Thoracic aorta (tissue), 2 donors: Measurements from ENCODE around the gene SH3PXD2A. TPM values are rescaled to one million over a fixed set of nuclear protein-coding genes. Genes with fewer than 3 reads are reported as not detected.
A peak's percentile ranks its signal among the peaks of the same experiment; 100 is the strongest.

ENCODE experiments used
- ATAC-seq: fragments of 150-250 bp; one replicate; pipeline ENCODE4 v1.8.0; 2017; ENCODE audit warnings: low read depth; ENCODE audit not compliant: insufficient number of reproducible peaks, low FRiP score
- DNase-seq: peaks from one replicate; pipeline ENCODE4 v3.0.0-alpha.2; 2020; ENCODE audit warnings: low spot score
- H3K27ac ChIP-seq, 2 donors: fragments of 200-600 bp; sonication (generic); 1 replicate in 1 of 2; 2 replicates in 1 of 2; pipeline ENCODE4 v1.5.1; 2016; ENCODE audit warnings: mild to moderate bottlenecking in 2 of 2, moderate library complexity in 2 of 2
- H3K27me3 ChIP-seq: fragments of 200-600 bp; sonication (generic); replicated peaks from 2 replicates; pipeline ENCODE4 v1.6.0; 2016; ENCODE audit warnings: mild to moderate bottlenecking; ENCODE audit not compliant: insufficient read depth
- H3K36me3 ChIP-seq: fragments of 200-600 bp; sonication (generic); one replicate; pipeline ENCODE4 v1.5.1; 2016
- H3K4me1 ChIP-seq, 2 donors: fragments of 200-600 bp; sonication (generic); 1 replicate in 1 of 2; 2 replicates in 1 of 2; pipeline versions ENCODE4 v1.5.1 to v1.6.0; 2016; ENCODE audit warnings: low read depth in 2 of 2, mild to moderate bottlenecking in 1 of 2; ENCODE audit not compliant: control insufficient read depth in 1 of 2
- H3K4me3 ChIP-seq: fragments of 200-600 bp; sonication (generic); 2 replicates; pipeline ENCODE4 v1.5.1; 2016; ENCODE audit warnings: mild to moderate bottlenecking
- H3K9me3 ChIP-seq: fragments of 200-600 bp; sonication (generic); 2 replicates; pipeline ENCODE4 v1.5.1; 2016
- CTCF ChIP-seq: fragments of 200-600 bp; sonication (generic); IDR thresholded peaks from one replicate; pipeline ENCODE4 v1.5.1; 2019; ENCODE audit warnings: antibody characterized with exemption
- total RNA-seq, 2 donors: library from RNA; depleted of rRNA; stranded (reverse); fragments of >200 nt; gene quantifications; one replicate each; pipeline versions ENCODE4 v1.1.0 to v1.2.3, GENCODE V29; 2016

Gene SH3PXD2A
- total RNA-seq, 2 donors from 2014 or later: 28.3 to 51.5 TPM

DNA sequence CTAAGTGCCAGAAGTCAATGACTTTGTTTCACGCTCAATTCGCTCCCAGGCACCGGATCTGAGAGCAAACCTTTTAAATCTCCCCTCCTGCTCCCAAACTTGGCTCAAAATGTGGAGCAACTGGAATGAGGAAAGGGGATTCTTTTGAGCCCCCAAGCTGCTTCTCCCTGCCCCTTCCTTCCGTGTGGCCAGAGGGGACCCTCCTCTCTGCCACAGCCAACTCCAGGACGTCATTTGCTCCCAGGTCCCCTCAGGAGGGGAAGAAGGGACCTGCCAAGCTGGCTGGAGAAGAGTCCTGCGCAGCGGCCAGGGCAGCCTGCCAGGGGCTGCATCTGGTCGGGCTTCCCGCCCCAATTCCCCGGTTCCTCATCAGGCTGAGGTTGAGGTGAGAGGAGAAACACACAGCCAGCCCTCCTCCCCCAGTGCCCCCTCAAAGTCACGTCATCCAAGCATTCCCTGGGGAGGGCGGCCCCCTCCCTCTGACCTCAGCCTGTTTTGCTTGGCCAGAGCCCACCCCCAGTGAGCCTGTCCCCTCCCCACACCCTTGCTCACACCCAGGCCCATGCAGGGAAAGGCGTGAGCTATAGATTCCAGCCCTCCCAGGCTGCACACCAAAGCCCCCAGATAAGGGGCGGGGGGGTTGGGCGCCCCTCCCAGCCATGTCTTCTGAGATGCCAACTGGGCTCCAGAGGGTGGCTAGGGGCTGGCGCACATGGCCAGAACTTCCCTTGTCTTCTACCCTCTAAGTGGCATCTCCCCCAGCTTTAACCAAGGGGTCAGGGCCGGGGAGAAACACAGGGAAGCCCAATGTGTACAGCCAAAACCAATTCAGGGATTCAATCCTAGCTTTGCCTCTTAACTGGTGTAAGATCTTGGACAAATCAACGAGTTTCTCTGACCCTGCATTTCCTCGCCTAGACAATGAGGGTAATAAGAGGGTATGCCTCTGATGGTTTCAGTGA lies 35.0 kb downstream of the SH3PXD2A start:
- TF ChIP-seq CTCF: no peak
- H3K4me3 ChIP-seq: peak overlapping the region; percentile 67
- H3K27ac ChIP-seq: peak overlapping the region; percentile 73 to 80
- no peaks in the 10 kb centered on the region for H3K9me3 ChIP-seq
- H3K4me1 ChIP-seq: peaks cover 9 to 41% of the 10 kb centered on the region in 2 donors
- H3K36me3 ChIP-seq: no peaks in the 10 kb centered on the region
- DNase-seq: no peak
- H3K27me3 ChIP-seq: no peaks in the 10 kb centered on the region
- ATAC-seq: no peak

GRCh38 chr10:103819493-103819892 lies 35.9 kb downstream of the SH3PXD2A start:
- no peak for TF ChIP-seq CTCF
- no peaks in the 10 kb centered on the region for H3K27me3 ChIP-seq
- ATAC-seq (no peak), DNase-seq (no peak)
- H3K4me1 ChIP-seq: peaks cover 9 to 48% of the 10 kb centered on the region in 2 donors
- H3K36me3 ChIP-seq: no peaks in the 10 kb centered on the region
- peak overlapping the region; percentile 73 to 80 for H3K27ac ChIP-seq
- no peak overlapping the region for H3K4me3 ChIP-seq
- H3K9me3 ChIP-seq: no peaks in the 10 kb centered on the region

DNA sequence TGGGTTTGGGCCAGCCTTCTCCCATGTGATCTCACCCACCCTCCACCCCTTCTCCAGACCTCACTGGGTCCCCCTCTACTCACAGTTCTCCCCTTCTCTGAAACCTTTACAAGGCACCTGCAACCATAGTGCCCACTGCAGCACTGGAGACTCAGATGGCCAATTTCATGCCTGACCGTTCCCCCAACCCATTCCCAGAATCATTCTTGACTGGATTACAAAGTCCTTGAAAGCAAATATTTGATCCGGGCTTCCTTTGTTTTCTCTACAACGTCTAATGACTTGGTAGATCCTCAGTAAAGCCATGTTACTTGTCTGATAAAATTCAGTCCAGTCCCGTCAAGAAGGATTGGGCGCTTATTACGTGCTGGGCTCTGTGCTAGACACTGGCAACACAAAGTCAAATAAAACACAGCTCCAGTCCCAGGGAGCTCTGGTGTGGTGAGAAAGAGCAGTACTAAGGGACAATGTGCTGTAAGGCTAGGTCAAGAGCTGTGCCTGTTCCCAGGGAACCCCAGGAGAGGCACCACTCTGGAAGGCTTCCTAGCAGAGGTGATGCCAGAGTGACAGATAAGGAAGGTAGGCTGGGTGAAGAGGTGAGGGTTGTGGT lies 36.5 kb downstream of the SH3PXD2A start:
- Histone ChIP-seq H3K27me3 (no peaks in the 10 kb centered on the region), H3K4me1 (peaks cover 11 to 54% of the 10 kb centered on the region in 2 donors), H3K4me3 (no peak overlapping the region), H3K36me3 (no peaks in the 10 kb centered on the region), H3K9me3 (no peaks in the 10 kb centered on the region), H3K27ac (peak overlapping the region in 1 of 2 donors; percentile 73)
- no peak for TF ChIP-seq CTCF
- no peak for ATAC-seq
- no peak for DNase-seq

DNA sequence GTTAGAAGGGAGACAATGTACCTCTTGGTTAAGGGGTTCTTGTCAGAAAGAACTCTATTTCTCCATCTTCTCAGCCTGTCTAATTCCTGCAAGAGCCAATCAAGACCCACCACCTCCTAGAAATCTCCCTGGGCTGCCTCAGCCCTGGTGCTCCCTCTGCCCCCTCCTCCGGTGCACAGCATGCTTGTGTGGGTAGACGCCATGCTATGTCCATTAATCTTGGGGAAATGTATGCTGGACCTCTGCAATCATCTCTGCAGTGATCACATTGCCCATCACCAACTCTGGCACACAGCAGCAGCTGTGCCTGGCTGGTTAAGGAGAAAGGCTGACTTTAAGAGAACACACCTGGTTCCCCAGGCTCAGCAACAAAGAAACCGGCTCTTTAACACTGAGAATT lies 37.3 kb downstream of the SH3PXD2A start:
- no peak overlapping the region for H3K27ac ChIP-seq
- no peak for TF ChIP-seq CTCF
- no peaks in the 10 kb centered on the region for H3K27me3 ChIP-seq
- no peak for ATAC-seq
- no peaks in the 10 kb centered on the region for H3K9me3 ChIP-seq
- DNase-seq: no peak
- H3K4me1 ChIP-seq: peaks cover 11 to 59% of the 10 kb centered on the region in 2 donors
- H3K4me3 ChIP-seq: no peak overlapping the region
- H3K36me3 ChIP-seq: no peaks in the 10 kb centered on the region

DNA sequence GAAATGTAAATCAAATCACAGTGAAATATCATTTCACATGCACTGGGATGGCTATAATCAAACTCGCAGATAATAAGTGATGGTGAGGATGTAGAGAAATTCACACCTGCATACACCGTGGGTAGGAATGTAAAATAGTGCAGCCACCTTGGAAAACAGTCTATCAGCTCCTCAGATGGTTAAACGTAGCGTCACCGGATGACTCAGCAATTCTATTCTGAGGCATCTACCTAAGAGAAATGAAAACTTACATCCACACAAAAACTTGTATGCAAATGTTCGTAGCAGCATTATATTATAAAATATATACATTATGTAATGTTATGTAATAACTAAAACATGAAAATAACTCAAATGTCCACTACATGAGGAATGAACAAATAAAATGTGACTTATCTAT lies 38.9 kb downstream of the SH3PXD2A start:
- TF ChIP-seq CTCF: no peak
- H3K36me3 ChIP-seq: no peaks in the 10 kb centered on the region
- peaks cover 11 to 59% of the 10 kb centered on the region in 2 donors for H3K4me1 ChIP-seq
- no peaks in the 10 kb centered on the region for H3K27me3 ChIP-seq
- DNase-seq: no peak
- no peak for ATAC-seq
- H3K4me3 ChIP-seq: no peak overlapping the region
- no peaks in the 10 kb centered on the region for H3K9me3 ChIP-seq
- no peak overlapping the region for H3K27ac ChIP-seq
